ENCODE measurements around the gene RPGRIP1.

DNA sequence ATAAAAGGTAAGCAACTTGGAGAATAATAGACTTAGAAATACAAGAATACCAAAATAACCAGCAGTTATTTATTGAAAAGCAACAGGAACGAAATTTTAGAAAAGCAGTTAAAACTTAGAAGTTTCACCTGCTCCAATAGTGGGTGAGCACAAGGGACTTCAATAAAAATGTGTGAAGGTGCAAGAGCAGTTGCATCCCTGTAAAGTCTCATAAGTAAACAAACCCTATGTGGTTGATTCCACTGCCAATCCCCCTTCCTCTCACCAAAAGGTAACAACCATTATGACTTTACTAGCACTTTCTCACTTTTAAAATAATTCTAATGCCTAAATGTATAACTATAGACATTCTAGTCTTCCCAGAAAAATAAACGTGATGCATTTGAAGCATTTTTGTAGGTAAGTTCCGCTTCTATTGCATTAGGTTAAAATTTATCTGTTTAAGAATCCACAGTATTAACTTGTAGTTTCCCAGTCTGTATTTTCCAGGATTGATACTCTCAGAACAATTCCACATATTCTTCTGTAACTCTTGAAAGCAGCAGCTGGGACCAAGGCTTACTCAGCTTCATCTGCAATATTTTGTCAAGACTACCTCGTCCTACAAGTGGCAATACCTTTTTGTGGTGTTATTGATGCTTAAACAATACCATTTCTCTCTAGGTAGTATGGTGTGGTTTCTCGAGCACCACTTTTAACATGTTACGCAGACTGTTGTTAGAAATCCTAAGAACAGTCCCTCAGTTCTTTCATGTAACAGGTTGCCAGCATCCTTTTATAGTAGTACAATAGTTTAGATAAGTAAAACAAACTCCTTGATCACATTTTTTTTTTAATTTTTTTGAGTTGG, 42.7 kb upstream of the RPGRIP1 start:
- TF ChIP-seq POLR2A (IDR thresholded peaks at IDR 0.05; ENCODE audit: low read length) (no peak), GATA1 (IDR thresholded peaks at IDR 0.05; ENCODE audit: low read depth, low read length) (no peak)

All from erythroblast (primary cell).